Heart left ventricle (tissue), 13 donors: ENCODE data around the gene SLC7A14.

Source experiments
- POLR2A ChIP-seq, 2 donors: fragments of 450-650 bp; IDR thresholded peaks; one replicate each; pipeline ENCODE4 v1.6.1; 2017; ENCODE audit warnings: antibody characterized with exemption in 2 of 2, mild to moderate bottlenecking in 2 of 2, moderate library complexity in 2 of 2
- TF ChIP-seq, protein P1 (sequence below), 12 donors: fragments of 200-600 bp; sonication (generic) in 4 of 12; IDR thresholded peaks; one replicate each; pipeline versions ENCODE4 v1.5.0 to v1.8.0; 2018 to 2022; ENCODE audit warnings: antibody characterized with exemption in 12 of 12, mild to moderate bottlenecking in 5 of 12
- donor health status: ischemic (EF 13 %, LVEDD 7.1; RV severe dilation, severe dysfunction).
- donor health status: DM: no; HTN: yes; CAD: no.
- donor health status: DM: no; HTN: no; CAD: no.
- donor health status: ischemic (EF 25% LVEDD 6.9; RV normal size, moderate dysfunction).
- donor health status: ischemic (EF 25% LVEDD 5.7; RV mildly dilated, moderate dysfunction).
- donor health status: ischemic (EF 35%, LVEDD 5.7; RV mildly dilated, moderate dysfunction).
- donor health status: nonischemic (EF 11% LVEDD 7.7; RV severe dilation, severe dysfunction).
- donor health status: DM: yes; HTN: yes; CAD: no.
- donor health status: PGD.
- donor health status: ischemic (EF 29% LVEDD 5.4; RV normal size, mild dysfunction).
- donor health status: nonischemic (EF 23%, LVEDD 6.1; RV moderate dilation, normal function).

DNA sequence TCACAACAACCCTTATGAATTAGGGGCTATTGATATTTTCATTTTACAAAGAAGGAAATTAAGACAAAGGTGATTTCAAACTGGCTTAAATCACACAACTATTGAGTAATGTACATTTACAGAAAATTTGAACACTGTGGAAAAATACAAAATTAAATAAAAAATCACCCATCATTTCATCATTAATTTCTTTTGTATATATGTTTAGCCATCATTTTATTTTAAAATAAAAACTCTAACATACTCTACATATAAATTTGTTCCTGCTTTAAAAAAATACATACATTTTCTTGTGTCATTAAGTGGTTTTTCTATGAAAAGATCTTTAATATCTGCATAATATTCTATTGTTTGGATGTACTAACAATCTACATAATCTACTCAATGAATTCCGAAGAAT lies 147.0 kb downstream of the SLC7A14 start:
- TF ChIP-seq POLR2A (IDR thresholded peaks at IDR 0.05), result no peak
- TF ChIP-seq, protein P1, sequence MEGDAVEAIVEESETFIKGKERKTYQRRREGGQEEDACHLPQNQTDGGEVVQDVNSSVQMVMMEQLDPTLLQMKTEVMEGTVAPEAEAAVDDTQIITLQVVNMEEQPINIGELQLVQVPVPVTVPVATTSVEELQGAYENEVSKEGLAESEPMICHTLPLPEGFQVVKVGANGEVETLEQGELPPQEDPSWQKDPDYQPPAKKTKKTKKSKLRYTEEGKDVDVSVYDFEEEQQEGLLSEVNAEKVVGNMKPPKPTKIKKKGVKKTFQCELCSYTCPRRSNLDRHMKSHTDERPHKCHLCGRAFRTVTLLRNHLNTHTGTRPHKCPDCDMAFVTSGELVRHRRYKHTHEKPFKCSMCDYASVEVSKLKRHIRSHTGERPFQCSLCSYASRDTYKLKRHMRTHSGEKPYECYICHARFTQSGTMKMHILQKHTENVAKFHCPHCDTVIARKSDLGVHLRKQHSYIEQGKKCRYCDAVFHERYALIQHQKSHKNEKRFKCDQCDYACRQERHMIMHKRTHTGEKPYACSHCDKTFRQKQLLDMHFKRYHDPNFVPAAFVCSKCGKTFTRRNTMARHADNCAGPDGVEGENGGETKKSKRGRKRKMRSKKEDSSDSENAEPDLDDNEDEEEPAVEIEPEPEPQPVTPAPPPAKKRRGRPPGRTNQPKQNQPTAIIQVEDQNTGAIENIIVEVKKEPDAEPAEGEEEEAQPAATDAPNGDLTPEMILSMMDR (IDR thresholded peaks at IDR 0.05), result no peak
